ENCODE data around the gene SSBP2. TPM values are rescaled to one million over a fixed set of nuclear protein-coding genes. Genes with fewer than 3 reads are reported as not detected.
"Not testable (repeated sequence)": the region's sequence is repeated elsewhere in the genome, so short reads cannot be mapped to it uniquely, and the experiment has no call there.

Gene SSBP2
- total RNA-seq, 4 donors from 2014 or later, result 25.9 to 94.6 (median 41.8) TPM

DNA sequence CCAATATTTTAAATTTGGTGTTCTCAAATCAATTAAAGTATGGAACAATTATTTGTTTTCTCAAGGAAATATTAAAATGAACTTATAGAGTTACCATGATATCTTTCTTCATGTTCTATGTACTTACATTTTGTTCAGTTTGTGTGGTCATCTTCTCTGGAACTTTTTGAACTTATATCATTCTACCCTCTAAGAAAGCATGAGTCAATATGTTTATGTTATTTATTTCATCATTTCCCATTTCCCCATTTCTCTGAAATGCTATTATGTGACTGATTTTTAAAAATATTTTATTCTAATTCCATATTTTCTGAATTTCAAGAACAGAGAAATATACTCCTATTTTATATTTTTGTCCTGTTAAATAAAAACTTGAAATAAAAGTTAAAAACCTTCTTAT is 233.4 kb downstream of the SSBP2 start:
- ATAC-seq (ENCODE audit: low FRiP score), result no peak
- TF ChIP-seq, protein P1, sequence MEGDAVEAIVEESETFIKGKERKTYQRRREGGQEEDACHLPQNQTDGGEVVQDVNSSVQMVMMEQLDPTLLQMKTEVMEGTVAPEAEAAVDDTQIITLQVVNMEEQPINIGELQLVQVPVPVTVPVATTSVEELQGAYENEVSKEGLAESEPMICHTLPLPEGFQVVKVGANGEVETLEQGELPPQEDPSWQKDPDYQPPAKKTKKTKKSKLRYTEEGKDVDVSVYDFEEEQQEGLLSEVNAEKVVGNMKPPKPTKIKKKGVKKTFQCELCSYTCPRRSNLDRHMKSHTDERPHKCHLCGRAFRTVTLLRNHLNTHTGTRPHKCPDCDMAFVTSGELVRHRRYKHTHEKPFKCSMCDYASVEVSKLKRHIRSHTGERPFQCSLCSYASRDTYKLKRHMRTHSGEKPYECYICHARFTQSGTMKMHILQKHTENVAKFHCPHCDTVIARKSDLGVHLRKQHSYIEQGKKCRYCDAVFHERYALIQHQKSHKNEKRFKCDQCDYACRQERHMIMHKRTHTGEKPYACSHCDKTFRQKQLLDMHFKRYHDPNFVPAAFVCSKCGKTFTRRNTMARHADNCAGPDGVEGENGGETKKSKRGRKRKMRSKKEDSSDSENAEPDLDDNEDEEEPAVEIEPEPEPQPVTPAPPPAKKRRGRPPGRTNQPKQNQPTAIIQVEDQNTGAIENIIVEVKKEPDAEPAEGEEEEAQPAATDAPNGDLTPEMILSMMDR (IDR thresholded peaks at IDR 0.05), result no peak
- DNase-seq (ENCODE audit: low spot score), result no peak

- no peak for ATAC-seq (ENCODE audit: low FRiP score)
- no peak for DNase-seq (ENCODE audit: low spot score)
Measured at GRCh38 chr5:81516091-81516490, 234.8 kb downstream of the SSBP2 start.

DNA sequence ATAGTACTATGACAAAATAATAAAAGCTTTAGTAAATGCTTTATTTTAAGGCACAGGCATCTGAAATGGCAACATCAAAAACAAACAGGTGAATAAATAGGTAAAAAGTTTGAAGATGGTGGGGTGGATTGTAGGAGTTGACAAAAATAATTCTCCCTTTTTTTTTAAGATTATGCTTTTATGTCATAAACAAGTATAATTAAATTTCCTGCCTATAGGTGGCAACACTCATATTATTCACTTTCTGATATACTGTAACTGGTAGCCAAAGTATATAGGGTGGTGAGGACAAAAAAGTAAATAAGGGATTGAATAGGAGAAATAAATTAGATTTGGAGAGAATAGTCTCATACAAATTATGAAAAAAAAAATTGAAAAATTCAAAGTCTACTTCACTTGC is 236.9 kb downstream of the SSBP2 start:
- ATAC-seq (ENCODE audit: low FRiP score) (no peak), DNase-seq (ENCODE audit: low spot score) (no peak)
- TF ChIP-seq, protein P1 (IDR thresholded peaks at IDR 0.05), result no peak

More at GRCh38 chr5:81516091-81516490, 234.8 kb downstream of the SSBP2 start:
- TF ChIP-seq, protein P1 (IDR thresholded peaks at IDR 0.05), result no peak

DNA sequence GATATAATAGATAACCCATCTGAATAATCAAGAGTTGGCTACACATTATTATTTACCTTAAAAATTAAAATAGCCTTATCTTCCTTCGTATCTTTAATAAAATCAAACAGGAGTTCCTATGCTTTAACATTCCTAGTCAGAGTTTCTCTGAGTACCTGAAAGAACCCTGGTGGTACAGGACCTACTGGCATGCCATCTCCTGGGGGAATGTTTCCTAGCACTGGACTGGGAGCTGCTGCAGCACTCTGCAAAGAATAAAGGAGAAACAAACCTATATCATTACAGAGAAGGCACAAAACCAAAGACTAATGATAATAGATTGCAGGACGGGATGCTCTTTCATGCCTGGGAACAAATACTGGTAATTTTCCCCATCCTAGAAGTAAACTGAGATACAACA is 237.4 kb downstream of the SSBP2 start:
- TF ChIP-seq, protein P1 (IDR thresholded peaks at IDR 0.05), result no peak
- ATAC-seq (ENCODE audit: low FRiP score) (no peak), DNase-seq (ENCODE audit: low spot score) (no peak)

GRCh38 chr5:81506900-81507588 is 243.9 kb downstream of the SSBP2 start:
- TF ChIP-seq, protein P1 (IDR thresholded peaks at IDR 0.05), result no peak
- ATAC-seq (ENCODE audit: low FRiP score) (peak; percentile 99), DNase-seq (ENCODE audit: low spot score) (no peak)

DNA sequence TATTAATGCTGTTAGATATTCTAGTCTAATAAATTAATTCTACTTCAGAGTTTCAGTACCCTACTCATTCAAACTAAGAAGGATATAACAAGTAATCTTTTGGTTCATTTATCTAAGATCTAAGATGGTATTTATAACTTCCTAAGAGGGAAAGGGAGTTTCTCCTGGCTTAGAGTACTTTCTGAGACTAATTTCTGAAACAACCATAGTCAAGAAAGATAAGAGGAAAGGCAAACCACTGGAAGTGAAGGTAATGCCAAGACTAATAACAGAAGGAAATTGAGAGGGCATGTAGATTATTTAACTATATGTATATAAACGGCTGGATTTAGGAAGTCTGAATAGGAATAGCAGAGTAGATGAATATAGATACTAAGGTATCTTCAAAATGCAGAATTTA is 244.5 kb downstream of the SSBP2 start:
- TF ChIP-seq, protein P1 (IDR thresholded peaks at IDR 0.05), result no peak
- ATAC-seq (ENCODE audit: low FRiP score), result no peak

DNA sequence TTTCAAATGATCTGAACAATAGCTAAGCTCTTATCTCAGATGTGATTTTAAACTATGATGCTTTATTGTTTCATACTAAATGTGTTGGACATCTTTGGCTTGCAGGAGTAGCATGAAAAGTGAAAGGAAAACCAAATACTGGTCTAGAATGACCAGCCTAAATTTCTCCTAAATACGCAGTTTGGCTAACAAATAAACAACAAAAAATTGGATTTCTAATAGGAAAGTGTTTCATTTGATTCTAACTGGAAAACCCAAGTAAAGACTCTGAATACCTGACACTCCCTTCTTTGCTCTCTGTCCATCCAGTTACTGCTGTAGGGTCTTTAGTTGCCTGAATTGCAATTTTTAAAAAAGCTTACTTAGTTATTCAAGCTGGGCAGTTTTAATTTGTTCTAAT is 245.2 kb downstream of the SSBP2 start:
- TF ChIP-seq, protein P1 (IDR thresholded peaks at IDR 0.05), result no peak
- ATAC-seq (ENCODE audit: low FRiP score), result no peak
- DNase-seq (ENCODE audit: low spot score), result no peak

More for the DNA sequence above, 244.5 kb downstream of the SSBP2 start:
- no peak for DNase-seq (ENCODE audit: low spot score)

- not testable (repeated sequence) for ATAC-seq (ENCODE audit: low FRiP score); DNase-seq (ENCODE audit: low spot score)
Measured at GRCh38 chr5:81503602-81504001, 247.3 kb downstream of the SSBP2 start.
